Hematopoietic multipotent progenitor cell treated with erythropoietin and hydrocortisone succinate and interleukin-3 and kit ligand, for 8 days (in vitro differentiated cells): ENCODE measurements around the gene UBE2N.

Experiments
- DNase-seq: peaks from one replicate; pipeline ENCODE4 v3.0.0-alpha.2; 2015

Gene UBE2N

DNA sequence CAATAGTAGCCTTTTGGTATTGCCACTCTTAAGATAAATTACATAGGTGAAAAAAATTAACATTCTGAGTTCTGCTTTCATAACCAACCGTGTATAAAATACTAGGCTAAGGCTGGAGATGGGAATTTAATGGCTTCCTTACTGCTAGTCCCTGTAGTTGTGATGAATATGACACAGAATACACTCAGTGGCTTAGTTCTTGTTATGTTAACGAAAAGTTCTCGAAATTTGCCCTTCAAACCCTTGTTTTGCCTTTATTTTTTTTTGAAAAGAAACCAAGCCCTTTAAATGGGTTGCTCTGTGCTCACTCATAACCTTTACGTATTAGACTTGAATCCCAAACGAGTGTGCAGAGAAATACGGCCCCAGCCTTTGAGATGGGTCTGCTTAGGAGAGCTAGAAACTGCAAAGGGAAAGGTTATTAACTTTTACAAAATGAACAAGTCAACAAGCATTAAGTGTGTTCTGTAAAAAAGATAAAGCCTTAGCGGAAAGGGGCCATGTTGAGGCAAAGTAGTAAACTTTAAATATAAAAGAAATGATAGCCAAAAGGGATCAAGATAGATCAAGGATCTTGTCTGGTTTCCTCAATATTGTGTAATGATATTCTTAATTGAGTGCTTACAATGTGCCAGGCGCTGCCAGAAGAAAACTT is 62.3 kb downstream of the UBE2N start:
- peak; percentile 42 for DNase-seq

DNA sequence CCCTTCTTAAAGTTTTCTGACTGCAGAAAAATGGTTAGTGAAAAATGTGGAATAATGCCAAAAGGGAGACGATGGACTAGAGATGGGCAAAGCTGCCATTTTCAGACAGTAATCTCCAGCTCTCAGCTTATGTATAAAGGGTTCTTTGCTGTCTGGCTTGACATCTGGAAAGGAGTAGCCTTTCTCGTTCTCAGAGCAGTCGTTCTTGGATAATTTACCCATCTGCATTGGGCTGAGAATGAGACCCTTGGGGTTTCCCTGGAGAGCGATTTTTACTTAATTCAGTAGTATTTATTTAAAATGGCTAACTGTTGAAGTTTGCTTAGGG is 62.8 kb downstream of the UBE2N start:
- no peak for DNase-seq

DNA sequence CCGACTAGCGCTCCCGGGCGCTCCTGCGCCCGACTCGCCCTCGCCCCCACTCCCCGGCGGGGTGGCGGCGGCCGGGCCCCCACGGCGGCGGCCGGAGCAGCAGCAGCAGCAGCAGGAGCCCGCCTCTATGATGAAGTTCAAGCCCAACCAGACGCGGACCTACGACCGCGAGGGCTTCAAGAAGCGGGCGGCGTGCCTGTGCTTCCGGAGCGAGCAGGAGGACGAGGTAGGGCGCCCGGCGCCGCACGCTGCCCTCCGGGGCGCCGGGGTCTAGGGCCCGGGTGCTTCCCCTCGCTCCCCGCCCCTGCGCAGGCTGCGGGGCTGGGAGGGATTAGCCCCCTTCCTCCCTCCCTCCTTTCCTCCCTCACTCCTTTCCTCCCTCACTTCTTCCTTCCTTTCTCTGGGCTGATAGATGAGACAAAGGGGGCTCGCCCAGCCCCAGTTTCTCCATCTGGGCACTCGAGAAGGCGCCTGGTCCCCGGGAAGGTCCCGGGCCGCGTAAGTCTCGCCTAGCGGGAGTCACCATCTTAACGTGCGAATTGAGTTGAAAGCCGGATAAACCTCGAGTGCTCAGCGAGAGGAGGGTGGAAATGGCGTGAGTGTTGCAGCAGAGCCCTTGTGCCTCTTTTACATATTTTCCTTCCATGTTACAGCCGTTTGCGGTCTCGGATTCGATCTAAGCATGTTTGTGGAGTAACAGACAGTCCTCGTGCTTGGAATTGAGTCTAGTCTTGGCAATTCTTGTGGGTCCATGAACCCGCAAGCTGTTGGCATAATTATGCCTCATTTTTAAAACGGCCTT is 63.4 kb downstream of the UBE2N start:
- peak; percentile 66 for DNase-seq

DNA sequence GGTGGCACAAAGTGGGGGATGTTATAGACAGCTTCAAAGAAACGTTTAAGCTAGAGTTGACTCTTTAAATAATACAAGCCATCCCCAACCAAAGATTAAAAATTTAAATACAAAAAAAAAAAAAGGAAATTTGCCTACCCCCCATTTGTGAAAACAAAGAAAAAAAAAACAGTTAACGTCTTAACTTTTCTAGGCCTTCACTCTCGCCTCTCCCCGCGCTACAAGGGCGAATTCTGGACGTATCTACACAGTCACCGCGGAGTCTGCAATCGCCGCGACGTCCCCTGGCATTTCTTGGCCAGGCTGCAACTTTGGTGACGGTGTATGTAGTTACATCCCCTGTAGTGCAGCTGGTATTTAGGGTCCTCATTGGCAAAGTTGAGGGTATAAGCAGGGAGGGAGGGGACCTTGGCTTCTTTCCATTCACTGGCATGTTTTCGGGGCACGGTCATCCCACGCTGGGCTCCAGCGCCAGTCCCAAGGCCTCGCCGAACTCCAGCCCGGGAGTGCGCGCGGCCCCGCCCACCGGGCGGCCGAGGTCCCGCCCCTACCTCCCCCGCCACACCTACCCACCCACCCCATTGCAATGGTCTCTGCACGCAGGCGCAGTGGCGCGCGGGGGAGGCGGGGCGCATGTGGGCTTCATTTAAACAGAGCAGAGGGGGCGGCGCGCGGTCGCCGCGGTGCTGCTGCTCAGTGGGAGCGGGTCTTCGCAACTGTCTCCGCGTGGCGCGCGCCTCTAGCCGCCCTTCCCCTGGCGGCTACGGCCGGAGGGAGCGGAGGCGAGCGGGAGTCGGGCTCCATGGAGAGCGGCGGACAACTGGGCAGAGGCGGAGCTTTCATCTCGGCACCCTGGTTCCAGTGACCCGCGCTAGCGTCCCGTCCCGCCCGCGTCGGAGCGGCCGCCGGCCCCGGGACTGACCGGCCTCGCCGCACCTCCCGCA is 64.2 kb downstream of the UBE2N start, which contains the start of gene NUDT4:
TSS of gene NUDT4 (plus strand) at position 674 of the 944 bp plus-strand sequence. CDS start 398 bp downstream, outside the sequence.
- DNase-seq: peak; percentile 94

DNA sequence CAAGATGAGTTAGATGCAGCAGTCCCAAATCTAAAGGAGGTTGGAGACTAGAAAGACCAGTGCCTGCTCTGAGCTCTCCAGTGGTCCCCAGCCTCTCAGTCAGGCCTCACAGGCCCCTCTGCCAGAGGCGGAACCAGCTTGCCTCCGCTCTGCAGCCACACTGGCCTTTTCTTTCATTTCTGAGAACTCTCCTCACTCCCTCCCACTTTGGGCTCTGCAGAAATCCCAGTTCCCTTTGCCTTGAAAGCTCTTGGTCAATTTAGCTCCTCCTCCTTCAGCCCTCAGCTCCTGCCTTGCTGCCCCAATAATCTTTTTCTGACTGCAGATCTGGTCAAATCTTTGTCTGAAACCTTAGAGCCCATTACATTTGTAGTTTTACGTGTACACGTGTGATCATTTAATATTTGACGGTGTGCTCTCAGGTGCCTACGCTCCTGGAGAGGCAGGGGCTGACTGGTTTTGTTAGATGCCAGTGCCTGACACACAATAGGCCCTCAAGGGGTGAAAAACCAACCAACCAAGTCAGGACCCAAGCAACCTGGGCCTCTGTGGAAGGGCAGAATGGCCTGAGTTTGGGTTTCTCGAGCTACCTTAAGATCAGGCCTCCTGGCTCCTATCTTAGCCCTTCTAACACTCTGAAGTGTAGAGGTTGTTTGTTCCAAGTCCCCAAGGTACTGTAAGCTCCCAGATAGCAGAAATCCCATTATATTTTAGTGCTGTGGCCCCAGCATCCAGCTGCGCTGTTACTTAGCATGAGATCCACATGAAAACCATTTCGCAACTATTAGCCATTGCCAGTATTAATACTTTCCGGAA is 65.1 kb downstream of the UBE2N start:
- peak; percentile 59 for DNase-seq

DNA sequence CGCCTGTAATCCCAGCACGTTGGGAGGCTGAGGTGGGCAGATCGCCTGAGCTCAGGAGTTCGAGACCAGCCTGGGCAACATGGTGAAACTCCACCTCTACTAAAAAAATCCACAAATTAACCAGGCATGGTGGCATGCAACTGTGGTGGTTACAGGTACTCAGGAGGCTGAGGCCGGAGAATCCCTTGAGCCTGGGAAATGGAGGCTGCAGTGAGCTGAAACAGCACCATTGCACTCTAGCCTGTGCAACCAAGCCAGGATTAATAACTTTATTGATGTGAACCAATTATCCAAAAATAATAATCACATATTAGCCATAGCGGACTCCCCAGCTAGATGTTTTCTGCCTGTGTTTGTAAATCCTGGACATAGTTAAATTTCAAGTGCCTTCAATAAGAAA is 65.8 kb downstream of the UBE2N start:
- DNase-seq: no peak

DNA sequence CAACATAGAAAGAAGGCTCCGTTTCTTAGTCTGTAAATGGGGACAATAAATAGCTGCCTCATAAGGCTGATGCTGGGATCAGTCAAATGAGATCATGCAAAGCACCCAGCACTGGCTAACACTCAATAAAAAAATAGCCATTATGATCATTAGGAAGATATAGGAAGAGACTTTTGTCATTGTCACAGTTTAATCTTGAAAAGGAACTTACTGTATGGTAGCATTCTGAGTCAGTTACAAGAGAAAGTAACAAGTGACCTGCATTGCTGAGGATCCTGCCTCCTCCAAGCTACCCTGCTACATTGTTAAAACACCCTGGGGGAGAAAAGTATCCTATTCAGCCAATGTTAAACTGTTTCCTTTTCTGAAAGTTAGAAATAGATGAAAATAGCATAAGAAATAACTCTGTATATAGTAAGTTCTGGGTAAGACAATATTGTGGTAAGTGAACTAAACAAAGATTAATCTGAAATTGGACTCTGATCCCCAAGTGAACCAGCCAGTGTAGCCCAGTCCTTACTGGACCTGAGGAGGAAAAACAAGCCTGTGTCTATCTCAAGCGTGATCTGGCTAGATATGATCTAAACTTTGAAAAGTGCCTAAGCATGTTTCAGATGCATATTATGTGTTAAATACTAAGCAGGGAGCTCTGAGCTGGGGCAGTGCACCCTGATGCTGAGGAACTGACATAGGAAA is 67.6 kb downstream of the UBE2N start:
- peak; percentile 52 for DNase-seq

DNA sequence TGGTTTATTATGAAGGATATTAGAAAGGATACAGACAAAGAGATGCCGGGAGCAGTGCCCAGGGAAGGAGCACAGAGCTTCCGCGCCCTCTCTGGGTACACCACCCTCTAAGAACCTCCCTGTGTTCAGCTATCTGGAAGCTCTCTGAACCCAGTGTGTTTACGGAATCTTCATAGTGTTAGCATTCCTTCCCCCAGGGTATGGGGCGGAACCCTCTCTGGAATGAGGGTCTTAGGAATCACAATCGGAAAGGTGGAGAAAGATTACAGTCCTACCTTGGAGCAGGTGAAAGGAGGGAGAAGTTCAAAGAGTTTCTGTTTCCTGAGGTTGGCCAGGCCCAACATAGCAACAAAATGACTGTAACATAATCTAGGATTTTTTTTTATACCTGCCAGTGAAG is 70.8 kb downstream of the UBE2N start:
- no peak for DNase-seq

DNA sequence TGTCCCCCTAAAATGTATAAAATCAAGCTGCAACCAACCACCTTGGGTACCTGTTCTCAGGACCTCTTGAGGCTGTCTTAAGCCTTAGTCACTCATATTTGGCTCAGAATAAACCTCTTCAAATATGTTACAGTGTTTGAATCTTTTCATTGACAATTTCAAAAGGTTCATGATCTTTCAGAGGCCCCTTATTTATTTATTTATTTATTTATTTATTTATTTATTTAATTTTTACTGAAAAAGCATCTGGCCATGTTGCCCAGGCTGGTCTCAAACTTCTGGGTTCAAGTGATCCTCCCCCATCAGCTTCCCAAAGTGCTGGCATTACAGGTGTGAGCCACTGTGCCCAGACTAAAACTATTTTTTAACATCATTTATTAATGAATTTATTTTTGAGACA is 72.2 kb downstream of the UBE2N start:
- no peak for DNase-seq

DNA sequence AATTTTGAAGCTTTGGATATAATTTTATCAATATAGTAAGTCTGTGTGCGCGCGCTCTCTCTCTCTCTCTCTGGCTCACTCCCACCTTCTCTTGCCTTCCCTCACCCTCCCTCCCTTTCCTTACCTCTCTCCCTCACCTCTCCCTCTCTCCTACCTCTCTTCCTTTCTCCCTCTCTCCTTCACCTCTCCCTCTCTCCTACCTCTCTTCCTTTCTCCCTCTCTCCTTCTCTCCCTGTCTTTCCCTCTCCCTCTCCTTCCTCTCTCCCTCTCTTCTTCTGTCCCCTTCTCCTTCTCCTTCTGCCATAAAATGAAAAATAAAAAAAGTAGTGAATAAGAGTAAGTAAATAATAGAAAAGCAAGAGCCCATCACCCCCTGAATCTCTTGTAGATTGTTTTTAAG is 73.0 kb downstream of the UBE2N start:
- no peak for DNase-seq

DNA sequence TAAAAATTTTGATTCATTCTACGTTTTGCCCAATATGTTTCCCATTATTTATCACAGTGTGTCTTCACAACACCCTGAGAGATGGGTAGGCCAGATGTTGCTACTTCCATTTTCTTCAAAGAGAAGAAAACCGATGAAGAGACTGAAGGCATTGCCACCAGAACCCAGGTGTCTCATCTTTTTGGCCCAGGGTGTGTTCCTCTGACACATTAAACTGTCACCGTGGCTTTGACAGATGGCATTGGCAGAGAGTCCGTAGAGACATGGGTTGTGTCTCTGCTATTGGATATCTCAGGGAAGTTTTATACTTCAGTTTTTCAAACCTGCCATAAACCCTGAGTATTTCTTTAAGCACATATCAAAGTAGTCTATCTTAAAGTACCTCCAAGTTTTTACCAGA is 75.3 kb downstream of the UBE2N start:
- no peak for DNase-seq

DNA sequence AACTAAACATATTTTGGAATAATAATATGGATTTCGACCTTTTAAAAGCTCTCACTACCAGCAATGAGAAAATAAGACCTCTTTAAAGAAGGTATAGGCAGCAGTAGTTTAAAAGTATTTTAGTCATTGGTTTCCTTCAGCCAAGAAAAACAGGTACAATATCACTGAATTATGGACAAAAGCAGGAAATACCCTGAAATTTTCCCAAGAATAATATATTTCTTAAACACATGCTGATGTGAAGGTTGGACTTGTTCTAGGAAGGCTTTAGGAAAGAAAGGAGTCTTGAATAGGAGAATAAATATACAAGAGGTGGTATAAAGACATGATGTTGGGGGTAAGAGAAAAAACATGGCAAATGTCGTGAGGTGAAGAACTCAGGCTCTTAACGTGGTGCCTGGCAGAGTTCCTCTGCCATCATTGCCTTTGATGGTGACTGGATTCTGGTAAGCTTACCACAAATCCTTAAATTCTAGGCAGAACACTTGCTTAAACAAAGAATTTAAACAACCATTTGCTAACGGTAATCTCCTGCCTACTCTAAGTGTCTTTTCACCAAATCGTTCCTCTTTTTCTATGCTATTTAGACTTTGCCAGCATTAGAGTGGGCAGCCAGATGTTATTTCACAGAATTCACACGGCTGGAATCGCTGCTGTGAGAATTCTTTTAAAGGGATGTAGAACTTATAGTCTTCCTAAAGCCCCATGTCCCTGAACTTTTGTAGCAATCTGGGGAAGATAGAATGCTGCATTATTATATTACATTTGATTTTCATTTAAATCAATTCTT is 75.9 kb downstream of the UBE2N start:
- DNase-seq: no peak

DNA sequence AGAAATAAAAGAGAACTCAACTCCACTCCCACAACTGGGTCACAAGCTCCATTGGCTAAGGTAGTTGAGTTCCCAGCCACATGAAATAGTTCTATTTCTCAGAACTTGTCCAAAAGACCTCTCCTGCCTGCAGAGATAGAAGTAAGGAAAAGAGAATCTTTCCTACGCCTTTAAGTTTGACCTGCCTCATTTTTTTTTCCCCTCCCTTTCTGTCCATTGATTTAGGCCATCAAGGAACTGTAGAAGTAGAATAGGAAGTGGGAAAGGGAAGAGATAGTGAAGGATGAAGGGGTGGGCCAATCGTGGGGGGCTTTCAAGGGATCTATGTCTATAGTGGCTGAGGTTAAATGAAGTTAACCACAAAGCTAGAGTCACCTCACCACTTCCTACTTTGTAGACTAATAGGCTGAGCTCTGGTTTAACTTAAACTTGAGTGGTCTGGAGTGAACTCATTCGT is 77.9 kb downstream of the UBE2N start:
- no peak for DNase-seq

DNA sequence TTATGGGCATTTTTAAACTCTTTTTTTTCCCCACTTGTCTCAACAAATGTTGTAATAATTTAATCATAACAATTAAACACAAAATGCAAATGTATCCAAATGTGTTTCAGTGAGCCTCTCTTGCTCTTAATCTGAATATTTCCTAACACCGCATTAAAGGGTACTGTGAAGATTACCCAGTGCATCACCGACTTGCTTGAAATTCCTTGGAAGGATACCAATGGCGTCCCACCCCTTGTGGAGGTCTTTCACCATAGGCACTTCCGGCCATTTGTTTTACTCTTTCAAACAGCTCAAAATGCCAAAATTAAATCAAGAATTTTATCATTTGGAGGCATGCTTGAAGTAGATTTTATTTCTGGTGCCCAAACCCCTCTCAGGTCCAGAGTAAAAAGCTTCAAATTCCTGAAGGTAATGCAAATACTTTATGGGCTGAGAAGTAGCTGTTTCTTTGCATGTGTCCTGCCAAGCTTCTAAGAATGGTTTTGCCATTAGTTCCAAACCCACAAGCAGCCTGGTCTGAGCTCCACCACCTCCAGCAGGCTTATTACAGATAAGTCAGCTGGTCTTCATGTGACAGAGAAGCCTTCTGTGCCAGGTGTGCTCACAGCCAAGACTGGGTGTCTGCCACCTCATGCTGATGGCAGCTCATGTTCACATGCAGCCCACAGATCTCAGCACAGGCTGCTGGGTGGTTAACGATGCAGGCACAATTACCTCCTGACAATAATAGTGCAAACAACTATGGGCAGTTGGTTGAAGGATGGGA is 80.4 kb downstream of the UBE2N start:
- DNase-seq: peak; percentile 77

DNA sequence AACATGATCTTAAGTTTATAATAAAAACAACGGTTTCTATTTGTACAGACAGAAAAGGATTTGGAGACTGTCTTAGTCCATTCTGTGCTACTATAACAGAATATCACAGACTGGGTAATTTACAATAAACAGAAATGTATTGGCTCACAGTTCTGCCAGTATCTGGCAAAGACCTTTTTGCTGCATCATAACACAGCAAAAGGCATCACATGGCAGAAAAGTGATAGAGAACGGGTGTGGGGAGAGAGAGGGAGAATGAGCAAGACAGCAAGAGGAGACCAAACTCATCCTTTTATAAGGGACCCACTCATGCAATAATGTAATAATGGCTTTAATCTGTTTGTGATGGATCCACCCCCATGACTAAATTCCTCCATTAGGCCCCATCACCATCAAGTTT is 81.1 kb downstream of the UBE2N start:
- peak; percentile 60 for DNase-seq

DNA sequence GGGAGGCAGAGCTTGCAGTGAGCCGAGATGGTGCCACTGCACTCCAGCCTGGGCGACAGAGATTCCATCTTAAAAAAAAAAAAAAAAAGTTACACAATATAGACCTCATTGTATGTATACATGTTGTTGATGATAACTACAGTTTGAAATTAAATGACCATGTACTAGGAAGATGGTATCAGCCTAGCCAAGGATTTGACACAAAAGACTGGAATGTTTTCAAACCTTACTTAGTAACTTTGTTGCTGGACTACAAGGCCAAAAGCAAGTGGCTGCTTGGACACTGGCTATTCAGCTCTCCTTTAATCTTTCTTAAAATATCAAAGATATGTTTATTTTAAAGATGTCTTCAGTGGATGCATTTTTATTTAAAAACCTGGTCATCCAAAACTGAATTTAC is 82.9 kb downstream of the UBE2N start:
- DNase-seq: no peak

DNA sequence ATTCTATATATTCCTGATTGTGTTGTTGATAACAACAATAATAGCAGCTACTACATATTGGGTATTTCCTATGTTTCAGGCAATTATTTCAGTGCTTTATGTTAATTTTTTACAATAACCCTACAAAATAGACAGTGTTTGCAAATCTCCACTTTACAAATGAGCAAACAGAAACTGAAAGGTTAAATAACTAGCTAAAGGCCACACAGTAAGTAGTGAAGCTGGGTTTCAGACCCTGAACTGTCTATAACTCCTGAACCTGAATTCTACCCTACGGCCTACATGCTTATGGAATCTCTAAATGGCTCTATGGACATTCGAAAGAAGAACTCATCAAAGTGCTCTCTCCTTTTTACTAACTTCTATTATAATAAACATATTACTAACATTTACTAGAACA is 83.7 kb downstream of the UBE2N start:
- no peak for DNase-seq

DNA sequence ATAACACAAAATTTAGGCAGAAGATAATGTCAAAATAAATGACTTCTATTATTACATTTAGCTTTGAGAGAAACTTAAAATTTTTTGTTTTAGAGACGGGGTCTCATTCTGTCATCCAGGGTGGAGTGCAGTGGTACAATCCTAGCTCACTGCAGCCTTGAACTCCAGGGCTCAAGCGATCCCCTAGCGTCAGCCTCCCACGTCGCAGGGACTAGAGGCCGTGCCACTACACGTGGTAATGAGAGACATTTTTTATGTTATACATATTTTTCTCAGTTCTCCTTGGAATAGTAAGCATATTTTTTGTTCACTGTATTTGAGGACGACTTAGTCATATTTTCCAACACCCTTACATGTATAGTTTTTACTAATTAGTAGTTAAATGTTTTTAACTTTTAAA is 85.5 kb downstream of the UBE2N start:
- DNase-seq: no peak
